ENCODE measurements around the gene CREG1. TPM values are rescaled to one million over a fixed set of nuclear protein-coding genes. Genes with fewer than 3 reads are reported as not detected.

Gene CREG1
- 10 to 100 TPM; 43.2 to 72.7 TPM for total RNA-seq

- no peaks in the 10 kb centered on the region for H3K36me3 ChIP-seq
- TF ChIP-seq, protein P1, sequence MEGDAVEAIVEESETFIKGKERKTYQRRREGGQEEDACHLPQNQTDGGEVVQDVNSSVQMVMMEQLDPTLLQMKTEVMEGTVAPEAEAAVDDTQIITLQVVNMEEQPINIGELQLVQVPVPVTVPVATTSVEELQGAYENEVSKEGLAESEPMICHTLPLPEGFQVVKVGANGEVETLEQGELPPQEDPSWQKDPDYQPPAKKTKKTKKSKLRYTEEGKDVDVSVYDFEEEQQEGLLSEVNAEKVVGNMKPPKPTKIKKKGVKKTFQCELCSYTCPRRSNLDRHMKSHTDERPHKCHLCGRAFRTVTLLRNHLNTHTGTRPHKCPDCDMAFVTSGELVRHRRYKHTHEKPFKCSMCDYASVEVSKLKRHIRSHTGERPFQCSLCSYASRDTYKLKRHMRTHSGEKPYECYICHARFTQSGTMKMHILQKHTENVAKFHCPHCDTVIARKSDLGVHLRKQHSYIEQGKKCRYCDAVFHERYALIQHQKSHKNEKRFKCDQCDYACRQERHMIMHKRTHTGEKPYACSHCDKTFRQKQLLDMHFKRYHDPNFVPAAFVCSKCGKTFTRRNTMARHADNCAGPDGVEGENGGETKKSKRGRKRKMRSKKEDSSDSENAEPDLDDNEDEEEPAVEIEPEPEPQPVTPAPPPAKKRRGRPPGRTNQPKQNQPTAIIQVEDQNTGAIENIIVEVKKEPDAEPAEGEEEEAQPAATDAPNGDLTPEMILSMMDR (IDR thresholded peaks at IDR 0.05), result no peak
- peak within 1 kb of the TSS; percentile 84 for H3K27ac ChIP-seq
- H3K9me3 ChIP-seq, result no peaks in the 10 kb centered on the region
- peak within 1 kb of the TSS; percentile 92 for H3K4me3 ChIP-seq
- H3K4me1 ChIP-seq, result peaks cover 4% of the 10 kb centered on the region
- H3K9ac ChIP-seq (ENCODE audit: low read depth in 2 of 2, low read length in 2 of 2), result peak within 1 kb of the TSS; percentile 72 to 76
- peak; percentile 96 for DNase-seq
- H3K27me3 ChIP-seq, result no peaks in the 10 kb centered on the region
- intact Hi-C loops (cut with DNase I), result no loop called here
These were observed at the start of gene CREG1 for GRCh38 chr1:167553136-167554027. TSS of gene CREG1 (minus strand) at chr1:167553762.

DNA sequence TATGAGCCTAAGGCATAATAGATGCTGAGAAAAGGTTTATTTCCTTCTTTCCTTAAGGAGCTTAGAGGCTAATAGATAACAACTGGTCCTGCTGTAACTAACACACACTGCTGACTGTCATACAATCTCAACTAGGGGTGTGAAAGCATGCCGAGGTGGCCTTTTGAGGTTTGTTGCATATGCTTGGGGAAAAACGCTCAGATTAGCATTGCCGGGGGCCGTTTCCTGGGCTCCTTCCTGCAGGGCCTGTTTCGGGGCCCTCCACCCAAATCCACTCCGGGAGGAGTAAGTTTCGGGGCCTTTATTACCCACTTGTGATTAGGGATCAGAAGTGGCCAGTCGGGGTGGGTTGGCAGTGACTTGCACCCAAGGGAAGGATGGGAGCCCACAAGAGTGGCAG lies 49.3 kb upstream of the CREG1 start:
- no peaks in the 10 kb centered on the region for H3K36me3 ChIP-seq
- DNase-seq, result no peak
- no peaks in the 10 kb centered on the region for H3K9me3 ChIP-seq
- TF ChIP-seq, protein P1 (IDR thresholded peaks at IDR 0.05), result no peak
- intact Hi-C loops (cut with DNase I), result loop anchor here (5.0 to 10.0 kb wide), 2 partner anchors 79 to 202 kb away; no protein-coding TSS in a partner anchor
- H3K27me3 ChIP-seq, result no peaks in the 10 kb centered on the region
- H3K4me1 ChIP-seq, result no peaks in the 10 kb centered on the region
- H3K9ac ChIP-seq (ENCODE audit: low read depth in 2 of 2, low read length in 2 of 2), result no peak overlapping the region
- no peak overlapping the region for H3K4me3 ChIP-seq
- H3K27ac ChIP-seq, result no peak overlapping the region

- H3K9me3 ChIP-seq, result no peaks in the 10 kb centered on the region
These were observed 48.2 kb upstream of the CREG1 start for GRCh38 chr1:167601442-167602383.

DNA sequence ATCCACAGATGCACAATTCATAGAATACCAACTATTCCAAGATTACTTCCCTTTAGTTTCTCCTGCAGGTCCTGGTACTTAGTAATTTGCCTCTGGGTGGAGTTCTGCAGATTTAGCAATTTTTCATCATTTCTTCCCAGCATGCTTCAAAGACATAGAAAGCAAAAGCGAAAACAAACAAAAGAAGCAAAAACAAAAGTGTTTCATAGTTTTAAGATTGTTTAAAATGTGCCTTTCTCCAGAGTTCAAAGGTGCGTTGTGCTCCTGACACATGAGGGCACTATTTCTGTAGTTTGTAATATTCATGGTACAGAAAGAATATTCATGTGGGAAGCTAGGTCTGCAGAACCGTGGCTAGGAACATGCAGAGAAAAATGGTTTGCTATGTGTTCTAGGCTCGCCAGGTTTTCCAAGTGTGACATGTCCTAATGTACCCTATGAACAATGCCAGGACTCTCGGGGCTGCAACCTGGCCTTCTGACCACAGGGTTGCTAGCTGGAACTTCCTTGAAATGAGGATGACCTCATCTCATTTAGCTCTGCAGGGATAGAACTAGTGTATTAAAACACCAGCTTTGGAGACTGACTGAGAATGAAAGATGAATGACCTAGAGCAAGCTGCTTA lies 46.5 kb upstream of the CREG1 start:
- intact Hi-C loops (cut with DNase I), result loop anchor here (5.0 to 10.0 kb wide), 2 partner anchors 82 to 205 kb away; no protein-coding TSS in a partner anchor
- no peak overlapping the region for H3K27ac ChIP-seq

More at GRCh38 chr1:167601442-167602383, 48.2 kb upstream of the CREG1 start:
- Histone ChIP-seq H3K9ac (ENCODE audit: low read depth in 2 of 2, low read length in 2 of 2) (peak overlapping the region in 1 of 2 donors; percentile 31), H3K4me1 (no peaks in the 10 kb centered on the region), H3K27ac (no peak overlapping the region), H3K4me3 (no peak overlapping the region), H3K27me3 (no peaks in the 10 kb centered on the region), H3K36me3 (no peaks in the 10 kb centered on the region)
- peak; percentile 29 for DNase-seq
- TF ChIP-seq, protein P1 (IDR thresholded peaks at IDR 0.05), result no peak
- intact Hi-C loops (cut with DNase I), result loop anchor here (5.0 to 10.0 kb wide), 2 partner anchors 81 to 203 kb away; no protein-coding TSS in a partner anchor

More for the DNA sequence above, 46.5 kb upstream of the CREG1 start:
- Histone ChIP-seq H3K36me3 (no peaks in the 10 kb centered on the region), H3K4me1 (no peaks in the 10 kb centered on the region), H3K9me3 (no peaks in the 10 kb centered on the region), H3K27me3 (no peaks in the 10 kb centered on the region), H3K4me3 (no peak overlapping the region), H3K9ac (ENCODE audit: low read depth in 2 of 2, low read length in 2 of 2) (peak overlapping the region in 1 of 2 donors; percentile 26)
- DNase-seq, result peak; percentile 27
- TF ChIP-seq, protein P1 (IDR thresholded peaks at IDR 0.05), result peak; percentile 46
